HCT116 (cell line): ENCODE measurements around the gene PCCB. TPM values are rescaled to one million over a fixed set of nuclear protein-coding genes. Genes with fewer than 3 reads are reported as not detected.

ENCODE experiments used
- ATAC-seq: fragments of 200-7000 bp; cut with Tn5 transposase; 2 replicates; pipeline ENCODE4 v1.9.1; 2020; ENCODE audit warnings: mild to moderate bottlenecking, moderate library complexity
- BruUV-seq: library from RNA; stranded (reverse); fragments of 400-500 nt; replicated peaks from 2 replicates; lab custom pipeline; 2021; lab: Mats Ljungman, UMichigan
- CTCF ChIA-PET: fragments of 300-600 bp; sonication (Branson Sonifier 250); formaldehyde crosslinking; loops from one replicate; lab custom pipeline; 2021; ENCODE audit warnings: antibody characterized with exemption; lab: Charles Lee
- POLR2A ChIA-PET: fragments of 300-600, 350-600 bp; sonication (Branson Sonifier 250); formaldehyde crosslinking; loops from one replicate; lab custom pipeline; 2021; ENCODE audit warnings: antibody characterized with exemption; lab: Charles Lee
- RAD21 ChIA-PET, 2 experiments: fragments of 300-600 bp; sonication (Branson Sonifier 250); formaldehyde crosslinking; loops; one replicate each; lab custom pipeline; 2023; ENCODE audit warnings: low total read pairs in 2 of 2; ENCODE audit not compliant: uncharacterized antibody in 2 of 2, unreplicated experiment in 2 of 2, low non-redundant PET in 1 of 2; lab: Charles Lee
- DNase-seq: peaks from one replicate; pipeline ENCODE4 v3.0.0-alpha.2; 2010; ENCODE audit warnings: low read depth, low spot score
- H2AFZ ChIP-seq: fragments of 200-600 bp; shearing (Covaris generic), sonication (generic); 2 replicates; pipeline ENCODE4 v1.6.1; 2017; ENCODE audit warnings: low read depth, mixed run types, mixed read lengths, antibody characterized with exemption, low read length; ENCODE audit not compliant: poor library complexity, severe bottlenecking
- H3K27ac ChIP-seq: 2 replicates; pipeline ENCODE4 v1.5.1; 2012; ENCODE audit warnings: low read depth, low read length
- H3K27me3 ChIP-seq: fragments of 200-600 bp; sonication (generic); 2 replicates; pipeline ENCODE4 v1.6.1; 2016; ENCODE audit warnings: mixed run types, low read length, mixed read lengths; ENCODE audit not compliant: insufficient read depth
- H3K36me3 ChIP-seq, 2 experiments: fragments of 200-500 bp in 1 of 2; fragments of 200-600 bp in 1 of 2; sonication (Bioruptor generic) in 1 of 2; sonication (generic) in 1 of 2; 2 replicates each; pipeline versions ENCODE4 v1.5.1 to v1.6.1; 2014 to 2016; ENCODE audit warnings: low read length in 2 of 2, inconsistent platforms in 1 of 2, mixed read lengths in 1 of 2, mixed run types in 1 of 2; ENCODE audit not compliant: insufficient read depth in 2 of 2, control insufficient read depth in 1 of 2
- H3K4me1 ChIP-seq, 2 experiments: fragments of 200-600 bp in 1 of 2; sonication (generic) in 1 of 2; 2 replicates each; pipeline versions ENCODE4 v1.5.1 to v1.6.1; 2012 to 2017; ENCODE audit warnings: low read length in 2 of 2, inconsistent platforms in 1 of 2, mild to moderate bottlenecking in 1 of 2, mixed read lengths in 1 of 2, mixed run types in 1 of 2, moderate library complexity in 1 of 2; ENCODE audit not compliant: insufficient read depth in 2 of 2, control insufficient read depth in 1 of 2
- H3K4me2 ChIP-seq: fragments of 200-600 bp; sonication (generic); 2 replicates; pipeline ENCODE4 v1.6.1; 2017; ENCODE audit warnings: mixed run types, low read length, mixed read lengths
- H3K4me3 ChIP-seq, 2 experiments: fragments of 200-600 bp in 1 of 2; sonication (generic) in 1 of 2; replicated peaks in 1 of 2; 2 replicates each; pipeline ENCODE4 v1.5.1; 2011 to 2016; ENCODE audit warnings: low read length in 2 of 2, control low read depth in 1 of 2, low read depth in 1 of 2, mild to moderate bottlenecking in 1 of 2, mixed read lengths in 1 of 2, mixed run types in 1 of 2
- H3K79me2 ChIP-seq: fragments of 200-600 bp; sonication (generic); 2 replicates; pipeline ENCODE4 v1.6.1; 2017; ENCODE audit warnings: mild to moderate bottlenecking, mixed run types, low read length, moderate library complexity, mixed read lengths; ENCODE audit not compliant: insufficient read depth
- H3K9ac ChIP-seq: fragments of 200-600 bp; sonication (generic); 2 replicates; pipeline ENCODE4 v1.6.1; 2016; ENCODE audit warnings: low read length, mixed read lengths
- H3K9me2 ChIP-seq: fragments of 200-600 bp; sonication (generic), shearing (Covaris generic); 2 replicates; pipeline ENCODE4 v1.6.1; 2017; ENCODE audit warnings: mixed run types, mild to moderate bottlenecking, moderate library complexity; ENCODE audit not compliant: insufficient read depth
- H3K9me3 ChIP-seq, 2 experiments: fragments of 200-500 bp in 1 of 2; fragments of 200-600 bp in 1 of 2; sonication (Bioruptor generic) in 1 of 2; sonication (generic) in 1 of 2; 2 replicates each; pipeline ENCODE4 v1.6.1; 2014 to 2017; ENCODE audit warnings: low read length in 2 of 2, mixed read lengths in 2 of 2, inconsistent platforms in 1 of 2, low read depth in 1 of 2, mild to moderate bottlenecking in 1 of 2, mixed run types in 1 of 2, moderate library complexity in 1 of 2; ENCODE audit not compliant: control insufficient read depth in 1 of 2, insufficient read depth in 1 of 2
- H4K20me1 ChIP-seq: fragments of 200-600 bp; sonication (generic), shearing (Covaris generic); 2 replicates; pipeline ENCODE4 v1.6.1; 2017; ENCODE audit warnings: mixed run types, mild to moderate bottlenecking, moderate library complexity; ENCODE audit not compliant: insufficient read depth
- ATF3 ChIP-seq: IDR thresholded peaks from 2 replicates; pipeline ENCODE4 v1.6.1; 2012
- CBX3 ChIP-seq: IDR thresholded peaks from 2 replicates; pipeline ENCODE4 v1.6.1; 2012; ENCODE audit warnings: low read depth
- ELF1 ChIP-seq: IDR thresholded peaks from 2 replicates; pipeline ENCODE4 v1.6.1; 2012; ENCODE audit warnings: low read depth, borderline replicate concordance
- EZH2 ChIP-seq: fragments of 200-600 bp; sonication (generic); IDR thresholded peaks from 2 replicates; pipeline ENCODE4 v1.6.1; 2017; ENCODE audit warnings: antibody characterized with exemption, mixed run types
- EZH2phosphoT487 ChIP-seq: fragments of 200-600 bp; IDR thresholded peaks from 2 replicates; pipeline ENCODE4 v1.6.1; 2018; ENCODE audit warnings: antibody characterized with exemption, borderline replicate concordance
- JUND ChIP-seq: IDR thresholded peaks from 2 replicates; pipeline ENCODE4 v1.6.1; 2012
- MAX ChIP-seq: IDR thresholded peaks from 2 replicates; pipeline ENCODE4 v1.6.1; 2012
- POLR2AphosphoS5 ChIP-seq: IDR thresholded peaks from 2 replicates; pipeline ENCODE4 v1.6.1; 2011; ENCODE audit warnings: mild to moderate bottlenecking, low read depth, low read length, moderate library complexity
- RAD21 ChIP-seq: IDR thresholded peaks from 2 replicates; pipeline ENCODE4 v1.6.1; 2012; ENCODE audit warnings: low read depth, mild to moderate bottlenecking
- REST ChIP-seq: IDR thresholded peaks from 2 replicates; pipeline ENCODE4 v1.6.1; 2012; ENCODE audit warnings: low read depth
- SIN3A ChIP-seq: IDR thresholded peaks from 2 replicates; pipeline ENCODE4 v1.6.1; 2012; ENCODE audit warnings: low read depth
- SP1 ChIP-seq: IDR thresholded peaks from 2 replicates; pipeline ENCODE4 v1.6.1; 2012; ENCODE audit warnings: low read depth
- SRF ChIP-seq: IDR thresholded peaks from 2 replicates; pipeline ENCODE4 v1.6.1; 2012; ENCODE audit warnings: low read depth
- TCF7L2 ChIP-seq: IDR thresholded peaks from 2 replicates; pipeline ENCODE4 v1.7.0; 2011; ENCODE audit warnings: borderline replicate concordance, inconsistent platforms; ENCODE audit not compliant: insufficient read depth, insufficient read length; ENCODE audit errors: extremely low read depth
- ZBTB33 ChIP-seq: IDR thresholded peaks from 2 replicates; pipeline ENCODE4 v1.6.1; 2011; ENCODE audit warnings: mild to moderate bottlenecking, low read length, moderate library complexity; ENCODE audit not compliant: insufficient replicate concordance; ENCODE audit errors: extremely low read depth
- ZNF274 ChIP-seq: fragments of 200-500 bp; sonication (Bioruptor generic); IDR thresholded peaks from 2 replicates; pipeline ENCODE4 v1.6.1; 2014; ENCODE audit warnings: mild to moderate bottlenecking, low read depth, low read length, inconsistent platforms
- intact Hi-C: fragments of 100-400 bp; cut with micrococcal nuclease; formaldehyde crosslinking; loops from 2 replicates; pipeline ENCODE4 v1.10.0; 2022
- total RNA-seq: library from RNA; stranded (reverse); gene quantifications from one replicate; pipeline ENCODE4 v1.2.1, GENCODE V29; 2021; ENCODE audit not compliant: unreplicated experiment

PCCB gene
- total RNA-seq, 1 experiment from 2014 or later = 48.9 TPM

- RAD21 ChIA-PET = no interaction called here
- no peaks in the 10 kb centered on the region for H3K9me2 ChIP-seq
- peaks cover 8% of the 10 kb centered on the region in 2 experiments for H3K4me1 ChIP-seq
- H4K20me1 ChIP-seq = no peaks in the 10 kb centered on the region
- H3K4me3 ChIP-seq = no peak overlapping the region
- TF ChIP-seq POLR2AphosphoS5 (no peak), ZBTB33 (no peak), EZH2 (no peak), ATF3 (no peak), ZNF274 (no peak), CBX3 (no peak), TCF7L2 (no peak), ELF1 (no peak), SP1 (no peak), SRF (no peak), JUND (no peak), EZH2phosphoT487 (no peak), REST (no peak), SIN3A (no peak), MAX (no peak), RAD21 (no peak)
- TF ChIP-seq, all 23 proteins: peak for 0
- no peak overlapping the region for H2AFZ ChIP-seq
- ChIA-PET CTCF (no interaction called here), POLR2A (no interaction called here)
- ATAC-seq (no peak), DNase-seq (no peak)
- H3K9me3 ChIP-seq = no peaks in the 10 kb centered on the region
- no peak overlapping the region for H3K4me2 ChIP-seq
- H3K9ac ChIP-seq = no peak overlapping the region
- H3K36me3 ChIP-seq = peaks cover 11 to 17% of the 10 kb centered on the region in 2 experiments; a peak in 3 of 4 replicates
- peaks cover 33% of the 10 kb centered on the region for H3K79me2 ChIP-seq
- no peak overlapping the region for H3K27ac ChIP-seq
- intact Hi-C loops = no loop called here
- no TSS peak for BruUV-seq
- H3K27me3 ChIP-seq = no peaks in the 10 kb centered on the region
Measured at GRCh38 chr3:136255672-136256406, 5.7 kb downstream of the PCCB start.
